A673 (cell line): ENCODE measurements around the gene POLN. TPM values are rescaled to one million over a fixed set of nuclear protein-coding genes. Genes with fewer than 3 reads are reported as not detected.

Experiments used
- BruUV-seq: library from RNA; stranded (reverse); fragments of 400-500 nt; replicated peaks from 2 replicates; lab custom pipeline; 2021; lab: Mats Ljungman, UMichigan
- CTCF ChIA-PET: fragments of 300-600 bp; sonication (Branson Sonifier 250); formaldehyde crosslinking; loops from one replicate; lab custom pipeline; 2022; ENCODE audit warnings: antibody characterized with exemption; lab: Charles Lee
- POLR2A ChIA-PET: fragments of 300-600 bp; sonication (Branson Sonifier 250); formaldehyde crosslinking; loops from one replicate; lab custom pipeline; 2022; ENCODE audit warnings: antibody characterized with exemption; ENCODE audit not compliant: low non-redundant PET; lab: Charles Lee
- DNase-seq: peaks from one replicate; pipeline ENCODE4 v3.0.0-alpha.2; 2015; ENCODE audit warnings: low spot score
- H3K27ac ChIP-seq: fragments of 200-600 bp; sonication (generic); 2 replicates; pipeline ENCODE4 v1.5.1; 2016; ENCODE audit warnings: mixed run types, low read depth, mild to moderate bottlenecking, mixed read lengths, antibody characterized with exemption, low read length; ENCODE audit not compliant: poor library complexity, severe bottlenecking
- H3K27me3 ChIP-seq: fragments of 200-600 bp; sonication (generic); replicated peaks from 2 replicates; pipeline ENCODE4 v1.6.1; 2017; ENCODE audit warnings: mixed run types, low read depth, mild to moderate bottlenecking, mixed read lengths, antibody characterized with exemption, low read length; ENCODE audit not compliant: insufficient read depth, poor library complexity
- H3K36me3 ChIP-seq: fragments of 200-600 bp; sonication (generic); 2 replicates; pipeline ENCODE4 v1.6.1; 2016; ENCODE audit warnings: mixed run types, mild to moderate bottlenecking, mixed read lengths, antibody characterized with exemption, low read length; ENCODE audit not compliant: insufficient read depth, poor library complexity, severe bottlenecking
- H3K4me1 ChIP-seq: fragments of 200-600 bp; sonication (generic); 2 replicates; pipeline ENCODE4 v1.6.1; 2017; ENCODE audit warnings: mixed run types, mild to moderate bottlenecking, mixed read lengths, antibody characterized with exemption, low read length; ENCODE audit not compliant: insufficient read depth, poor library complexity, severe bottlenecking
- H3K4me3 ChIP-seq: fragments of 200-600 bp; sonication (generic); 2 replicates; pipeline ENCODE4 v1.5.1; 2016; ENCODE audit warnings: low read depth, mixed run types, mild to moderate bottlenecking, mixed read lengths, low read length; ENCODE audit not compliant: poor library complexity, severe bottlenecking
- H3K9me3 ChIP-seq: fragments of 200-600 bp; sonication (generic); 2 replicates; pipeline ENCODE4 v1.6.1; 2016; ENCODE audit warnings: mixed run types, low read depth, mild to moderate bottlenecking, mixed read lengths, antibody characterized with exemption, low read length; ENCODE audit not compliant: poor library complexity, severe bottlenecking
- EZH2 ChIP-seq: fragments of 200-600 bp; sonication (generic); IDR thresholded peaks from 2 replicates; pipeline ENCODE4 v1.6.1; 2017; ENCODE audit warnings: borderline replicate concordance, low read depth, mild to moderate bottlenecking, mixed read lengths, antibody characterized with exemption, low read length; ENCODE audit not compliant: poor library complexity, severe bottlenecking
- intact Hi-C: fragments of 100-400 bp; cut with micrococcal nuclease; formaldehyde crosslinking; loops from one replicate; pipeline ENCODE4 v1.10.0; 2022; ENCODE audit not compliant: unreplicated experiment
- total RNA-seq: library from RNA; stranded (reverse); gene quantifications from 2 replicates; pipeline ENCODE4 v1.2.3, GENCODE V29; 2021
- TF ChIP-seq, protein P1 (sequence below): fragments of 300-800, 200-600 bp; sonication (generic); conservative IDR thresholded peaks from 2 replicates; pipeline ENCODE4 v1.5.1; 2017; ENCODE audit warnings: low read depth, mild to moderate bottlenecking, antibody characterized with exemption, low read length, moderate library complexity, mixed read lengths

Gene POLN
- total RNA-seq, 1 experiment from 2014 or later = 4.0 TPM

DNA sequence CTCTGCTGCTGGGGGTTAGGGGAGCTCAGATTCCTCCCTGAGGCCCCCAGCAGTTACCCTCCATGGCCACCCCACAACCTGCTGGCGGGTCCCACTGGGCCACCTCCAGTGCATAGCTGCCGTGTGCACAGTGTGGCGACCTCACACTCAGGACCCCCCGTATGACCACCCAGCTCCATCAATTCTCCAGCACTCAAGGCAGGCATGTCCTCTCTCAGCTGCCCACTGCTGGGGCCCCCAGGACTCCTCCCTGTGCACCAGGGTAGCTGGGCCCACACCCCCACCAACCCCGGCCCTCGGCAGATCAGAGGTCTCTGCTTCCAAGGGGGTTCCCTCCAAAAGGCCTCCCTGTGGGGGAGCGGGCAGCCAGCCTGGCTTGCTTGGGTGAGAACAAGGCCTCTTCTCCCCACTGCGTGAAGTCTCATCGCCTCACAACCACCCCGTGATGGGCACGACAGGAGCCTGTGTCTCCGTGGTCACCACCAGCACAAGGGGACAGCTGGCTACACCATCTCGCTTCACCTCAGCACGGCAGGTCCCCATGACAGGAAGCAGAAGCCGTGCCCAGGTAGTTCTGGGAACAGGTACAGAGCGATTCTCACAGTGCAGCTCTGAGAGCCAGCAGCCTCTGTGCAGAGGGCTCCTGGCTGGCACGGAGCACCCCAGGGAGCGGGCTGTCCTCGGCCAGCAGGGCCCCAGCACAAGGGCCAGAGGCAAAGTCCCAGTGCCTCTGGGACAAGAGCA lies 4.6 kb upstream of the POLN start:
- no peaks in the 10 kb centered on the region for H3K27me3 ChIP-seq
- H3K36me3 ChIP-seq = no peaks in the 10 kb centered on the region
- H3K4me1 ChIP-seq = peaks cover 22% of the 10 kb centered on the region
- ChIA-PET CTCF (no interaction called here), POLR2A (no interaction called here)
- TF ChIP-seq EZH2 = no peak
- TF ChIP-seq, protein P1, sequence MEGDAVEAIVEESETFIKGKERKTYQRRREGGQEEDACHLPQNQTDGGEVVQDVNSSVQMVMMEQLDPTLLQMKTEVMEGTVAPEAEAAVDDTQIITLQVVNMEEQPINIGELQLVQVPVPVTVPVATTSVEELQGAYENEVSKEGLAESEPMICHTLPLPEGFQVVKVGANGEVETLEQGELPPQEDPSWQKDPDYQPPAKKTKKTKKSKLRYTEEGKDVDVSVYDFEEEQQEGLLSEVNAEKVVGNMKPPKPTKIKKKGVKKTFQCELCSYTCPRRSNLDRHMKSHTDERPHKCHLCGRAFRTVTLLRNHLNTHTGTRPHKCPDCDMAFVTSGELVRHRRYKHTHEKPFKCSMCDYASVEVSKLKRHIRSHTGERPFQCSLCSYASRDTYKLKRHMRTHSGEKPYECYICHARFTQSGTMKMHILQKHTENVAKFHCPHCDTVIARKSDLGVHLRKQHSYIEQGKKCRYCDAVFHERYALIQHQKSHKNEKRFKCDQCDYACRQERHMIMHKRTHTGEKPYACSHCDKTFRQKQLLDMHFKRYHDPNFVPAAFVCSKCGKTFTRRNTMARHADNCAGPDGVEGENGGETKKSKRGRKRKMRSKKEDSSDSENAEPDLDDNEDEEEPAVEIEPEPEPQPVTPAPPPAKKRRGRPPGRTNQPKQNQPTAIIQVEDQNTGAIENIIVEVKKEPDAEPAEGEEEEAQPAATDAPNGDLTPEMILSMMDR = no peak
- H3K4me3 ChIP-seq = no peak overlapping the region
- intact Hi-C loops = no loop called here
- no TSS peak for BruUV-seq
- H3K27ac ChIP-seq = no peak overlapping the region
- no peak for DNase-seq
- H3K9me3 ChIP-seq = no peaks in the 10 kb centered on the region

DNA sequence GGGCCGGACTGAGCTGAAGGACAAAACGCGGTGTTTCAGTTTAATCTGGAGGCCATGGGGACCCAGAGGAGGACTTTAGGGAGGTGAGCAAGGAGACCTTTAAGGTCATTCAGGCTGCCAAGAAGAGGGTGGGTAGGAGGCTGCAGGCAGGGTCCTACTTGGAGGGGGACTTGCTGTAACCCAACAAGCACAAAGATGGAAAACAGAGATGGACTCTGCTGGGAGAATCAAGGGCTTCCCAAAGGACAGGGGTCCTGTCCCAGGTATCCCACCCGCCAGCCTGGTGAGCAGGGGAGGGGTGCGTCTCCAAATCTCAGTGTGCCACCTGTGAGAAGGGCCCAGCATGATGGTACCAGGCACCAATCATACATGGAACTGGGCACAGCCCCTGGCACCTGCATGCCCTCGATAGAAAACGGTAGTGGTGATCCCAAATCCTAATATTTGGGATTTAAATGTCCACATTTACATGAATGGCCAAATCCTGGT lies 3.9 kb upstream of the POLN start:
- no peaks in the 10 kb centered on the region for H3K36me3 ChIP-seq
- TF ChIP-seq, protein P1 = no peak
- no peak for TF ChIP-seq EZH2
- H3K4me3 ChIP-seq = no peak overlapping the region
- DNase-seq = no peak
- ChIA-PET CTCF (no interaction called here), POLR2A (no interaction called here)
- H3K27ac ChIP-seq = peak overlapping the region; percentile 29
- intact Hi-C loops = no loop called here
- no TSS peak for BruUV-seq
- H3K27me3 ChIP-seq = no peaks in the 10 kb centered on the region
- H3K4me1 ChIP-seq = peaks cover 22% of the 10 kb centered on the region
- H3K9me3 ChIP-seq = no peaks in the 10 kb centered on the region

DNA sequence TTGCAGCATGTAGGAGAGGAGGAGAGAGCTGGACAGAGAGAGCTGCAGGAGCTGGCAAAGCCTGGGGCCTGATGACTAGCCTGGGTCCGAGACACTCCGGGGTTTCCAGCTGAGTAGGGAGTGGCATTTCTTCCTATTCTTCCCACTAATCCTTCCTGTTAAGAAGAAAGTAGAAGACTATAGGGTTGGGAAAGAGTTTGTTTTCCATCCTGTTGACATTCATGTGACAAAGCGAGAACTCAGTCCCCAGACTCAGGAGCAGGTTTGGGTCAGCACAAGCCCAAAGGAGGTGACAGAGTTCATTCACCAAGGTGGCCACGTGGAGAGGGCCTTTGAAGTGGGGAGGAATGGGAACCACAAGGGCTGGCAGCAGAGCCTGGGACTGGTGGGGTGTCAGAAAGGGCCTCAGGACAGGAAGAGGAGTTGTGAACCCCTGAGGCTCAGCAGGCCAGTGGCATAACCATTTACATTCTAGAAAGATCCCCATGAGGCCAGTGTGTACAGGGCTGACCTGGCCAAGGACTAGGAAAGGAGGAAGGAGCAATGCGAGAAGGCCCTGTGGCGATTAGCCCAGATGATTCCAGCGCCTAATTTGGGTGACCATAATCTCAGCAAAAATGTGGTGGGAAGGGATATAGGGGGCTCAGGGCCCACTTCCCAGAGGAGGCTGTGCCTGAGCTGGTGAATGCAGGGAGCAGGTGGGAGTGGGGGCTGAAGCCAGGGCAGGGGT lies 3.3 kb upstream of the POLN start:
- Histone ChIP-seq H3K27ac (peak overlapping the region; percentile 29), H3K4me3 (no peak overlapping the region), H3K9me3 (no peaks in the 10 kb centered on the region), H3K27me3 (no peaks in the 10 kb centered on the region), H3K4me1 (peaks cover 25% of the 10 kb centered on the region), H3K36me3 (no peaks in the 10 kb centered on the region)
- TF ChIP-seq EZH2 = no peak
- TF ChIP-seq, protein P1 = no peak
- no TSS peak for BruUV-seq
- ChIA-PET CTCF (no interaction called here), POLR2A (no interaction called here)
- peak; percentile 60 for DNase-seq
- intact Hi-C loops = no loop called here
